ENCODE results near the gene GRIK2.

GRCh38 chr6:101728388-101728787 lies 334.9 kb downstream of the GRIK2 start:
- TF ChIP-seq CTCF (conservative IDR thresholded peaks at IDR 0.05 in 1 of 2, IDR thresholded peaks at IDR 0.05 in 1 of 2; ENCODE audit: extremely low read depth in 1 of 2, insufficient read depth in 1 of 2, low read depth in 1 of 2, low read length in 2 of 2) = no peak
- no peak for TF ChIP-seq EZH2 (IDR thresholded peaks at IDR 0.05; ENCODE audit: borderline replicate concordance, low read length)

Measured in mammary epithelial cell (primary cell).